B cell (primary cell): ENCODE results near the gene LRCOL1. TPM values are rescaled to one million over a fixed set of nuclear protein-coding genes. Genes with fewer than 3 reads are reported as not detected.

Source experiments
- ATAC-seq: fragments of 200-7000 bp; cut with Tn5 transposase; one replicate; pipeline ENCODE4 v1.10.0; 2021; ENCODE audit warnings: low read depth, mild to moderate bottlenecking, moderate number of reproducible peaks, moderate library complexity
- CTCF ChIA-PET: fragments of 350-600 bp; sonication (Branson Sonifier 250); formaldehyde crosslinking; loops from one replicate; lab custom pipeline; 2021; ENCODE audit warnings: antibody characterized with exemption, inconsistent platforms; lab: Charles Lee
- POLR2A ChIA-PET: fragments of 350-600 bp; sonication (Branson Sonifier 250); formaldehyde crosslinking; loops from one replicate; lab custom pipeline; 2021; ENCODE audit warnings: antibody characterized with exemption; lab: Charles Lee
- DNase-seq: peaks from one replicate; pipeline ENCODE4 v3.0.0; 2013
- H2AFZ ChIP-seq: 2 replicates; pipeline ENCODE4 v1.6.1; 2012; ENCODE audit warnings: mild to moderate bottlenecking, low read depth, low read length; ENCODE audit not compliant: insufficient read depth, poor library complexity, severe bottlenecking
- H3K27ac ChIP-seq, 2 donors: 1 replicate in 1 of 2; 2 replicates in 1 of 2; pipeline ENCODE4 v1.5.1; 2012 to 2013; ENCODE audit warnings: low read length in 2 of 2, mild to moderate bottlenecking in 2 of 2, moderate library complexity in 1 of 2
- H3K27me3 ChIP-seq, 4 experiments: fragments of 200-600 bp in 1 of 4; sonication (generic) in 1 of 4; replicated peaks in 1 of 4; 1 replicate in 2 of 4; 2 replicates in 2 of 4; pipeline versions ENCODE4 v1.6.1 to v1.7.0; 2013 to 2016; ENCODE audit warnings: low read length in 3 of 4, mild to moderate bottlenecking in 2 of 4, mixed read lengths in 1 of 4, moderate library complexity in 1 of 4; ENCODE audit not compliant: insufficient read depth in 4 of 4, control insufficient read depth in 3 of 4; ENCODE audit errors: control extremely low read depth in 1 of 4
- H3K36me3 ChIP-seq, 2 experiments: replicated peaks in 1 of 2; 1 replicate in 1 of 2; 2 replicates in 1 of 2; pipeline versions ENCODE4 v1.6.1 to v1.7.1; 2013; ENCODE audit warnings: low read length in 1 of 2; ENCODE audit not compliant: insufficient read depth in 2 of 2, control insufficient read depth in 1 of 2; ENCODE audit errors: control extremely low read depth in 1 of 2, extremely low read depth in 1 of 2
- H3K4me1 ChIP-seq, 2 donors: fragments of 200-600 bp in 1 of 2; sonication (generic) in 1 of 2; 1 replicate in 1 of 2; 2 replicates in 1 of 2; pipeline versions ENCODE4 v1.5.1 to v1.6.1; 2013 to 2017; ENCODE audit warnings: low read length in 2 of 2; ENCODE audit not compliant: control insufficient read depth in 2 of 2, insufficient read depth in 2 of 2
- H3K4me2 ChIP-seq: replicated peaks from 2 replicates; pipeline ENCODE3; 2012; ENCODE audit warnings: mild to moderate bottlenecking, low read depth, low read length; ENCODE audit not compliant: poor library complexity, severe bottlenecking
- H3K4me3 ChIP-seq, 5 experiments: fragments of 200-600 bp in 1 of 5; sonication (generic) in 1 of 5; 1 replicate in 3 of 5; 2 replicates in 2 of 5; pipeline versions ENCODE4 v1.5.1 to v1.7.0; 2011 to 2016; ENCODE audit warnings: low read length in 4 of 5, mild to moderate bottlenecking in 4 of 5, low read depth in 2 of 5, control low read depth in 1 of 5, moderate library complexity in 1 of 5; ENCODE audit not compliant: insufficient read depth in 1 of 5; ENCODE audit errors: control extremely low read depth in 1 of 5, extremely low read depth in 1 of 5
- H3K79me2 ChIP-seq: fragments of 200-600 bp; sonication (generic); one replicate; pipeline ENCODE4 v1.6.0; 2016; ENCODE audit warnings: low read length; ENCODE audit not compliant: control insufficient read depth, insufficient read depth
- H3K9ac ChIP-seq: fragments of 200-600 bp; sonication (generic); 2 replicates; pipeline ENCODE4 v1.6.1; 2017; ENCODE audit warnings: mild to moderate bottlenecking, low read length, moderate library complexity
- H3K9me3 ChIP-seq, 3 donors: one replicate each; pipeline versions ENCODE4 v1.6.1 to v1.7.1; 2013; ENCODE audit warnings: low read length in 2 of 3; ENCODE audit not compliant: control insufficient read depth in 2 of 3, insufficient read depth in 1 of 3; ENCODE audit errors: control extremely low read depth in 1 of 3
- H4K20me1 ChIP-seq: 2 replicates; pipeline ENCODE4 v1.6.0; 2012; ENCODE audit warnings: mild to moderate bottlenecking, low read length; ENCODE audit not compliant: insufficient read depth, control insufficient read depth, poor library complexity, severe bottlenecking
- H3K27ac Mint-ChIP-seq: one replicate; pipeline ENCODE4 v1.8.0; 2021; ENCODE audit warnings: mixed read lengths
- H3K27me3 Mint-ChIP-seq: one replicate; pipeline ENCODE4 v1.8.0; 2021; ENCODE audit warnings: mixed read lengths
- H3K4me1 Mint-ChIP-seq: one replicate; pipeline ENCODE4 v1.8.0; 2021; ENCODE audit warnings: mixed read lengths
- H3K4me3 Mint-ChIP-seq: one replicate; pipeline ENCODE4 v1.8.0; 2021; ENCODE audit warnings: mixed read lengths
- H3K9me3 Mint-ChIP-seq: one replicate; pipeline ENCODE4 v1.8.0; 2022; ENCODE audit warnings: mixed read lengths; ENCODE audit not compliant: insufficient read depth
- CTCF ChIP-seq: fragments of 200-600 bp; IDR thresholded peaks from one replicate; pipeline ENCODE4 v1.8.0; 2022; ENCODE audit warnings: antibody characterized with exemption, mild to moderate bottlenecking
- EZH2 ChIP-seq: IDR thresholded peaks from 2 replicates; pipeline ENCODE4 v1.6.1; 2012; ENCODE audit warnings: borderline replicate concordance, low read depth, mild to moderate bottlenecking, moderate library complexity, low read length; ENCODE audit not compliant: insufficient read depth, poor library complexity, severe bottlenecking
- WGBS: methylation state at CpG from one replicate; pipeline ENCODE4 v1.1.5; 2013; ENCODE audit warnings: missing lambda C conversion rate; ENCODE audit not compliant: insufficient coverage; 5-methylcytosine and 5-hydroxymethylcytosine counted together
- intact Hi-C: fragments of 100-400 bp; cut with micrococcal nuclease; formaldehyde crosslinking; loops from one replicate; pipeline ENCODE4 v1.10.0; 2022
- polyA plus RNA-seq: library from polyadenylated mRNA; depleted of rRNA; stranded (reverse); fragments of >200 nt; gene quantifications from 2 replicates; pipeline ENCODE4 v1.2.3, GENCODE V29; 2012
- total RNA-seq, 2 donors: library from RNA; stranded (reverse); fragments of 120-200 nt in 1 of 2; gene quantifications; 1 replicate in 1 of 2; 2 replicates in 1 of 2; pipeline versions ENCODE4 v1.2.3 to v1.2.4, GENCODE V29; 2013 to 2022

The LRCOL1 gene
- total and polyA plus RNA-seq, 2 donors (not counting 1 experiment from before 2014, with no cell fraction given), result not detected

GRCh38 chr12:132593071-132593470, 17.3 kb downstream of the LRCOL1 start:
- ChIA-PET CTCF (no interaction called here), POLR2A (no interaction called here)
- Histone ChIP-seq H3K4me3 (no peak overlapping the region), H3K4me1 (peaks cover 6 to 9% of the 10 kb centered on the region in 2 donors), H3K36me3 (no peaks in the 10 kb centered on the region), H4K20me1 (peaks cover 5% of the 10 kb centered on the region), H3K79me2 (no peaks in the 10 kb centered on the region), H2AFZ (no peak overlapping the region), H3K9ac (no peak overlapping the region), H3K27ac (no peak overlapping the region), H3K27me3 (peaks cover 0 to 10% (median 1%) of the 10 kb centered on the region in 4 experiments), H3K9me3 (peaks cover 0 to 20% (median 0%) of the 10 kb centered on the region in 3 donors), H3K4me2 (no peak overlapping the region)
- peaks cover 7% of the 10 kb centered on the region for H3K4me1 Mint-ChIP-seq
- H3K9me3 Mint-ChIP-seq, result no peaks in the 10 kb centered on the region
- no peak for DNase-seq
- WGBS, result 94% methylated on average over 21 of the region's 21 CpGs
- no peak overlapping the region for H3K27ac Mint-ChIP-seq
- no peak overlapping the region for H3K4me3 Mint-ChIP-seq
- intact Hi-C loops, result no loop called here
- no peak for TF ChIP-seq EZH2
- TF ChIP-seq CTCF, result no peak
- ATAC-seq, result no peak
- H3K27me3 Mint-ChIP-seq, result peaks cover 6% of the 10 kb centered on the region

GRCh38 chr12:132592282-132592970, 18.0 kb downstream of the LRCOL1 start:
- H3K4me3 Mint-ChIP-seq, result no peak overlapping the region

More at GRCh38 chr12:132592282-132592970, 18.0 kb downstream of the LRCOL1 start:
- no peaks in the 10 kb centered on the region for H3K36me3 ChIP-seq
- WGBS, result 93% methylated on average over 34 of the region's 38 CpGs
- H3K9ac ChIP-seq, result no peak overlapping the region
- Mint-ChIP-seq H3K4me1 (peaks cover 3% of the 10 kb centered on the region), H3K27ac (no peak overlapping the region), H3K27me3 (peaks cover 6% of the 10 kb centered on the region), H3K9me3 (no peaks in the 10 kb centered on the region)
- peaks cover 0 to 20% (median 0%) of the 10 kb centered on the region in 3 donors for H3K9me3 ChIP-seq
- no peak for TF ChIP-seq CTCF
- TF ChIP-seq EZH2, result no peak
- POLR2A ChIA-PET, result no interaction called here
- peaks cover 3 to 5% of the 10 kb centered on the region in 2 donors for H3K4me1 ChIP-seq
- peaks cover 2% of the 10 kb centered on the region for H4K20me1 ChIP-seq
- no peak overlapping the region for H2AFZ ChIP-seq
- CTCF ChIA-PET, result no interaction called here
- H3K27ac ChIP-seq, result no peak overlapping the region
- no peak for DNase-seq
- no peak overlapping the region for H3K4me2 ChIP-seq
- intact Hi-C loops, result no loop called here
- no peak overlapping the region for H3K4me3 ChIP-seq
- no peaks in the 10 kb centered on the region for H3K79me2 ChIP-seq
- H3K27me3 ChIP-seq, result peaks cover 0 to 8% (median 1%) of the 10 kb centered on the region in 4 experiments
- ATAC-seq, result no peak
